Activated naive CD8-positive, alpha-beta T cell treated with anti-CD3 and anti-CD28 coated beads, Interleukin-2, amount 50 U/mL, for 16 hours (primary cell): ENCODE data around the gene MTG1.
"Not testable (repeated sequence)": the region's sequence is repeated elsewhere in the genome, so short reads cannot be mapped to it uniquely, and the experiment has no call there.

Source experiments
- DNase-seq: peaks from one replicate; pipeline ENCODE4 v3.0.0-alpha.2; 2020; ENCODE audit warnings: low read depth, low spot score

MTG1 gene

GRCh38 chr10:133378251-133379096 is 15.5 kb upstream of the MTG1 start:
- DNase-seq, result no peak

GRCh38 chr10:133379152-133379800 is 14.7 kb upstream of the MTG1 start, which contains the start of gene PAOX:
Gene PAOX, plus strand, starts transcription at chr10:133379262. Its CDS starts 55 bp downstream, at chr10:133379317.
- DNase-seq, result no peak

- DNase-seq, result no peak
Measured at GRCh38 chr10:133379801-133380666, 13.9 kb upstream of the MTG1 start.

GRCh38 chr10:133381036-133381435 is 12.9 kb upstream of the MTG1 start:
- no peak for DNase-seq

- DNase-seq, result no peak
Measured at GRCh38 chr10:133383551-133383950, 10.4 kb upstream of the MTG1 start.

- no peak for DNase-seq
Measured at GRCh38 chr10:133384071-133384470, 9.9 kb upstream of the MTG1 start.

- DNase-seq, result no peak
Measured at GRCh38 chr10:133385214-133385613, 8.7 kb upstream of the MTG1 start.

GRCh38 chr10:133386951-133387350 is 7.0 kb upstream of the MTG1 start:
- DNase-seq, result not testable (repeated sequence)

GRCh38 chr10:133388236-133388972 is 5.6 kb upstream of the MTG1 start:
- DNase-seq, result no peak

GRCh38 chr10:133388973-133389818 is 4.8 kb upstream of the MTG1 start:
- DNase-seq, result no peak

GRCh38 chr10:133390597-133391248 is 3.2 kb upstream of the MTG1 start:
- DNase-seq, result no peak

- DNase-seq, result no peak
Measured at GRCh38 chr10:133391249-133391635, 2.7 kb upstream of the MTG1 start.

GRCh38 chr10:133391761-133392518 is 2.0 kb upstream of the MTG1 start:
- no peak for DNase-seq

GRCh38 chr10:133393401-133394063 is 425 bp upstream of the MTG1 start:
- no peak for DNase-seq

- no peak for DNase-seq
Measured at GRCh38 chr10:133394801-133395221, 854 bp downstream of the MTG1 start.

- no peak for DNase-seq
Measured at GRCh38 chr10:133396035-133396624, 2.2 kb downstream of the MTG1 start.

GRCh38 chr10:133397938-133398337 is 4.0 kb downstream of the MTG1 start:
- DNase-seq, result no peak

- DNase-seq, result no peak
Measured at GRCh38 chr10:133399123-133399601, 5.2 kb downstream of the MTG1 start.
